Hematopoietic multipotent progenitor cell treated with erythropoietin and hydrocortisone succinate and interleukin-3 and kit ligand, for 4 days (in vitro differentiated cells): ENCODE results near the gene TMEM208.

Source experiments
- DNase-seq: peaks from one replicate; pipeline ENCODE4 v3.0.0-alpha.2; 2015

Gene TMEM208

DNA sequence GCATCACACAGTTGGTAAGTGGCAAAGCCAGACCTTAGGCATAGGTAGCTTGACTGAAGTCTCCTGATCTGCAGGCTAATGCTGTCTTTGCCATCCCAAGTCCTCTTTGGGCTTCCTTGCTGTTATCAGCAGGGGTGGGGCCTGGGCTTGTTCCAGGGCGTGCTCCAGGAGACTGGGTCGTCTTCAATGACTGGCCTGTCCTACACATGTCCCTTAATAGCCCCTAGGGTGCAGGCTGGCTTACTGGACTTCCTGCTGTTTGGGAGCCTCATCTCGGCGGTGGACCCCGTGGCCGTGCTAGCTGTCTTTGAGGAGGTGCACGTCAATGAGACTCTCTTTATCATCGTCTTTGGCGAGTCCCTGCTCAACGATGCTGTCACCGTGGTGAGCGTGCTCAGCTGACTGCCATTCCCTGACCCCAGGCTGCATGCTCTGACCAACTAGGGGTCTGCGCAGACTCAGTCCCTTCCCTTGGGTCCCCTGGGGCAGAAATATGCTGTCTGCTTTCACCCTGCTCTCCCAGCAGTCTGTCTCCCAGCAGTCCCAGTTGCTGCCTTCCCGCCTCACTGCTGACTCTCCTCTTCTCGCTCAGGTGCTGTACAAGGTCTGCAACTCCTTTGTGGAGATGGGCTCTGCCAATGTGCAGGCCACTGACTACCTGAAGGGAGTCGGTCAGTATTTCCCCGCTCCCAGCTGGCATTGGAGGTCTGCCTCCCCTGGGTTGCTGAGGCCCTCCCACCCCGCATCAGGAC is 28.0 kb downstream of the TMEM208 start:
- no peak for DNase-seq

DNA sequence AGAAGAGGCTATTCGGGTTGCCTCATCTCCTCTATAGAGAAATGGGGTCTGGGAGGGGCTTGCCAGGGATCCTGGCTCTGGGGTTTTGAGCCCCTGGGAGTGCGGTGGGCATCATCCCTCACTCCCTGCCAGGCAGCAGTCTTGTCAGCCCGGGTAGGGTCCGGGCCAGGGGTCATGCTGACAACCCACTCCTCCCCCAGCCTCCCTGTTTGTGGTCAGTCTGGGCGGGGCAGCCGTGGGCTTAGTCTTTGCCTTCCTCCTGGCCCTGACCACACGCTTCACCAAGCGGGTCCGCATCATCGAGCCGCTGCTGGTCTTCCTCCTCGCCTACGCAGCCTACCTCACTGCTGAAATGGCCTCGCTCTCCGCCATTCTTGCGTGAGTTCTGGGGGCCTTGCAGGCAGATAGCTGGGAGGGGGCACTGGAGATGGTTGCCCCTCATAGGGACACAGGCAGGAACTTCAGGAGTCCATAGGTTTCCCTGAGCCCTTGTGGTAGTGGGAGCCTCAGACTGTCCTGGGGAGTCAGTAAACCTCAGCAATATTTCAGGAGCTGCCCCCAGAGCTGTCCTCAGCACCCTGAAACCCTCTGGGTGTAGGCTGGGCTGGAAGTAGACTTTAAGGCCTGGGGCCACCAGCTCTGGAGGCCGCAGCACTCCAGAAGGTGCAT is 28.8 kb downstream of the TMEM208 start:
- DNase-seq: no peak

DNA sequence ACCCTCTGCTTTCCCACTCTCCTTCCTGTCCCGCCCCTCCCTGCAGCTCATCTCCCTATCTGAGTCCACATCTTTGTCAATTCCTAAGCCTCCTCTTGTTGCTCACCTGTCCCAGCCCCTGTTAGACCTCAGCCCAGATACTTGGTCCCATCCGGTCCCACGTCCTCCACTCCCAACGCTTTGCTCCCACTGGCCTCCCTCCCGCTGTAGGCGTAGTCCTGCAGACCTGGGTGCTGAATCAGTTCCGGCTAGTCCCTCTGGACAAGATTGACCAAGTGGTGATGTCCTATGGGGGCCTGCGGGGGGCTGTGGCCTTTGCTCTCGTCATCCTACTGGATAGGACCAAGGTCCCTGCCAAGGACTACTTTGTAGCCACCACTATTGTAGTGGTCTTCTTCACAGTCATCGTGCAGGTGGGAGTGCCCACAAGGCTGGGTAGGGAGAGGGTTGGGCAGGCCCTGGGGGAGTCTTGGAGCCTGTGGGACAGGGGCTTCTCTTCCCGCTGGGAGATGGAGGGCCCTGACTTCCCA is 29.8 kb downstream of the TMEM208 start:
- no peak for DNase-seq

DNA sequence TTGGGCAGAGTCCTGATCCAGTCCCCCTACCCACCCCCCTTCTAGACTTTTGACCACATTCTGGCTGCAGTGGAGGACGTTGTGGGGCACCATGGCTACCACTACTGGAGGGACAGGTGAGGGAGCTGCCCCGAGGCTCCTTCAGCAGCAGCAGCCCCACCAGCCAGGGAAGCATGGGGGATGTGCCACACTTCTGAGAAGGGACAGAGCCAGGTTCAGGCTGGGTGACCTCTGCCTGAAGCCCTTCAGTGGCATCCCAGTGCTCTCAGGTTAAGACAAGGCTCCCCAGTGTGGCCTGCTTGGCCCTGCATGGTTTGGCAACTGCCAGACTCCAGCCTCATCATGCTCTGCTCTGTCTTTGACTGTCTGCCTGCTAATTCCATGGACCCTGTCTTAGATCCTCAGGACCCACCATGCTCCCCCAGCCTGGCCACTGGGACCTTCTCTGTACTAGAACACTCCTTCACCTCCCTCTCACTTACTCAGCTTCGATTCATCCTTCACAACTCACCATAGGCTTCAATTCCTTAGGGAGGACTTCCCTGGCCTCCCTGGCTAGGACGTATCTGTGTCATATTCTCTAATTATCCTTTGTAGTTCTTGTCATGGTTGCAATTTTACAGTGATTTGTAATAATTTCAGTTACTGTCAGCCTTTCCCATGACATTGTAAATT is 30.7 kb downstream of the TMEM208 start:
- DNase-seq: no peak

DNA sequence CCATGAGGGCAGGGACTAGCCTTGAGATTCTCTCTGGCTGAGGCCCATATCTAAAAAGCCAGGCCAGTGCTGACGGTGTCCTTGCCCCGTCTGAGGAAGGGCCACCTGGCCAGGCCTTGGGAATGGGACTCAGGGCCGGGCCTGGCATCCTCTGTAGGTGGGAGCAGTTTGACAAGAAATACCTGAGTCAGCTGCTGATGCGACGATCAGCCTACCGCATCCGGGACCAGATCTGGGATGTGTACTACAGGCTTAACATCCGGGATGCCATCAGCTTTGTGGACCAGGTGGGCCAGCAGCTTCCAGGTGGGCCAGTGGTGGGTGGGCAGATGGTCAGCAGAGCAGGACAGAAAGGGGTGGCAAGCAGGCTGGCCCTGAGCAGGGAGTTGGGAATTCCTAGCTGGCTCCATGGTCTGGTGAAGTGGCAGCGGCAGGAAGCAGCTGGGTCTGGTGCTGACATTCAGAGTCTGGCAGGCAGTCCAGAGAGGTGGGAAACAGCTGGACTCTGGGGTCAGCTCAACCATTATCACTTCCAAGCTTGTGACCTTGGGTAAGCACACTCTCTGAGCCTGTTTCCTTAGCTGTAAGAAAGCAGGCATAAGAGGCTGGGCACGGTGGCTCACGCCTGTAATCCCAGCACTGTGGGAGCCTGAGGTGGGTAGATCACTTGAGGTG is 31.4 kb downstream of the TMEM208 start:
- no peak for DNase-seq

DNA sequence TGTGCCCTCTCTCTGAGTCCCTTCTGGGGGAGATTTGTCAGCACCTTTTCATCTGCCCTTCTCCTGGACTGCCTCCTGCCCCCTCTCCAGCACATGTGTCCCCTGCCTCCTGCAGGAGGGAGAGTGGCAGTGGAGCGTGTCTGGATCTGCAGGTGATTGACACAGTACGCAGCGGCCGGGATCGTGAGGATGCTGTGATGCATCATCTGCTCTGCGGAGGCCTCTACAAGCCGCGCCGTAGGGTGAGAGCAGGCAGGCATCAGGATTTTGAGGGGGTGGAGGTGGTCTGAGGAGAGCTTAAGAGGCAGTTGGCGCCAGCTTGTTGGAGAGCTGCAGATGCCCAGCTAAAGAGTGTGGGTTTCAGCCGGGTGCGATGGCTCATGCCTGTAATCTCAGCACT is 32.8 kb downstream of the TMEM208 start:
- DNase-seq: no peak

DNA sequence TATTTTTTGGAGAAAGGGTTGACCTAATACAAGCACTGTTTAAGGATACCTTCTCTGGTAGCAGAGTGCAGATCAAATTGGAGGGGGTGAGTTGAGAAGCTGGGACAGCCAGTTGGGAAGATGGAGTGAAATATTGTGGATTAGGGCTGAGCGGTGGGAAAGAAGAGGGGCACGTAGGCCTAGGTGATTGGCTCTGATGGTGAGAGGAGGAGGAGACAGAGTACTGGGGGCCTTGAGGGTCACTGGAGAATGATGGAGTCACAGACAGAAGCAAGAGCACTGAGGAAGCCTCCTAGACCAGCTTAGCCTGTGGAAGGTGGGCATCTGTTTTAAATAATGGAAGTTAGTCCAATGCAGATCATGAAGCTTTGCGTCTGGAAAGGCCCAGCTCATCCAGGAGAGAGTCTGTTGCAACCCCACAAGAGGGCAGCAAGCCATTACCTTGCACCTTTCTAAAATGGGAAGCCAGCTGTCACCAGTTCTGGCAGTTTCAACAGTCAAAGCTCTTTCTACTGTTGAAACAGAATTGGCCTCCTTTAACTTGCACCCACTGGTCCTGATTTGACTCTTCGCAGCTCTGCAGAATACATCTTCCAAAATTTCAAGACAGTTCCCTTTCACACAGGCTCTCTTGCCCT is 33.6 kb downstream of the TMEM208 start:
- peak; percentile 85 for DNase-seq

DNA sequence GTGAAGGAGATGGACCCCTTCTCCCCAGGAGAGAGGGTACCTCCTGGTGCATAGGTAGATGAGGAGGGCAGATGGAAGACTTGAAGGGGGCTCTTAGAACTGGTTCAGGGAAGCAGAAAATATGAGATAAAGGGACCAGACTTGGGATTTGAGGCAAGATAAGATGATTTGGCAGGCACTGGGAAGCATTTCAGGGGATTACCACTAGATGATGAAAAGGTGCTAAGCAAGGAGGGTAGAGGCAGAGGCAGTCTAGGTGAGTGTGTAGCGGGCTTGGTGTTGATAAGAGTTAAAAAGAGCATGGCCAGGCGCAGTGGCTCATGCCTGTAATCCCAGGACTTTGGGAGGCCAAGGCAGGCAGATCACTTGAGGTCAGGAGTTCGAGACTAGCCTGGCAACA is 36.3 kb downstream of the TMEM208 start:
- DNase-seq: no peak

DNA sequence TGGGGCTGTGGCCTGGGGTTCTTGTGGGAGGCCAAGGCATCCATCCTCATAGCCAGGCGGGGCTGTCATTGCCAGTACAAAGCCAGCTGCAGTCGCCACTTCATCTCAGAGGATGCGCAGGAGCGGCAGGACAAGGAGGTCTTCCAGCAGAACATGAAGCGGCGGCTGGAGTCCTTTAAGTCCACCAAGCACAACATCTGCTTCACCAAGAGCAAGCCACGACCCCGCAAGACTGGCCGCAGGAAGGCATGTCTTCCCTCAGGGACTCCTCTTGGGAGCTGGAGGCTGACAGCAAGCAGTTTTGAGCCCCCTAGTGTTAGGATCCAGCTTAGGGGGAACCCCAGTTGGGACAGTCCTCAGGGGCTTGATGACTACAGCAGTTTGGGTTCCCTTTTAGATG is 37.3 kb downstream of the TMEM208 start:
- peak; percentile 49 for DNase-seq

DNA sequence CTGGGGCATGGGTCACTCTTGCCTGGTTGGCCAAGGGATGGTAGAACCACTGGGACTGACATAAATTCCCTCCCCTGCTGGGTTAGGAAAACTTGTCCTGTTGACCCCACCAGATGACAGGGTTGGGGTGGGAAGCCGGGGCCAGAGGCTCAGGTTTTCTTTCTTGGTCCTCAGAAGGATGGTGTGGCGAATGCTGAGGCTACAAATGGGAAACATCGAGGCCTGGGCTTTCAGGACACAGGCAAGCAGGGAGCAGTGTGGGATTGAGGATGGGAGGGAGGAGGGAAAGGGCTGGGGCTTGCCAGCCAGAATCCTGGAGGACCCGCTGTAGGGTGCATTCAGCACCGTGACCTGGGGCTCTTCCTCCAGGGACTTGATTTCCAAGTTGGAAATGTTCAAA is 37.9 kb downstream of the TMEM208 start:
- no peak for DNase-seq

DNA sequence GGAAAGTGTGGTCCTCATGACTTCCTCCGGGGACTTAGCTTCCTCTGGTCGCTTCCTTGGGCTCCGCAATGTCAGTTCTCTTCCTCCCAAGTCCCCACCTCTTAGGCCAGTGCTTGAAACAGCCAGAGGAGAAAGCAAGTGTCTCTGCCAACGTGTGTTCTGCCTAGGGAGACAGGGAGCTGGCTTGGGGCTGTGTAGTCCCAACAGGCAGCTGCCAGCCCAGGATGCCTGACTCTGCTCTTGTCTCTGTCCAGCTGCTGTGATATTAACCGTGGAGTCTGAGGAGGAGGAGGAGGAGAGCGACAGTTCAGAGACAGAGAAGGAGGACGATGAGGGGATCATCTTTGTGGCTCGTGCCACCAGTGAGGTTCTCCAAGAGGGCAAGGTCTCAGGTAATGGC is 38.9 kb downstream of the TMEM208 start:
- no peak for DNase-seq

DNA sequence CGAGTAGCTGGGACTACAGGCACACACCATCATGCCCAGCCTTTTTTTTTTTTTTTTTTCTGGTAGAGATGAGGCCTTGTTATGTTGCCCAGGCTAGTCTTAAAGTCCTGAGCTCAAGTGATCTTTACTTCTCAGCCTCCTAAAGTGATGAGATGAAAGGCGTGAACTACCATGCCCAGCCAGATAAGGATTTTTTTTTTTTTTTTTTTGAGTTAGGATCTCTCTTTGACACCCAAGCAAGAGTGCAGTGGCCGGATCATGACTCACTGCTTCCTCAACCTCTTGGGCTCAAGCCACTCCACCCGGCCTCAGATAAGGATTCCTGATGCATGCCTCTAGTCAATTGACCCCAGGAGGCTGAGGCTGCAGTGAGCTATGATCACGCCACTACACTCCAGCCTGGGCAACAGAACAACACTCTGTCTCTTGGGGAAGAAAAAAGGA is 41.2 kb downstream of the TMEM208 start:
- DNase-seq: peak; percentile 98

DNA sequence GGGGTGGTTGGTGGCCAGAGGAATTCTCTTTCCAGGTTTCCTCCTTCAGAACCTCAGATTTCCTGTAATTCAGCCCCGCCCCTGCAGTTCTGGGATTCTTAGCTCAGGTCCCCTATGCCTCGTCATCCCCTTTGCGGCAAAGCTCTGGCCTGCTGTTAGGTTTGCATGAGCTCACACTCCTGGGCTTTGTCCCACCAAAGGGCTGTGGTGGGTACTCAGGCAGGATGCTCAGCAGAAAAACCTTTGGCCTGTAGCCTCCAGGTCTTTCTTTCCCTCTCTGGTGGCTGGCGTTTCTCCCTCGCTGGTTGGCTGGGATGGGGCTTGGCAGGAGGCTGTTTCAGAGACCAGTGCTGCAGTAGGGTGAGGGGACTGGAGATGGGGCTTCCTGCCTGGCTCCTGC is 42.8 kb downstream of the TMEM208 start:
- no peak for DNase-seq

DNA sequence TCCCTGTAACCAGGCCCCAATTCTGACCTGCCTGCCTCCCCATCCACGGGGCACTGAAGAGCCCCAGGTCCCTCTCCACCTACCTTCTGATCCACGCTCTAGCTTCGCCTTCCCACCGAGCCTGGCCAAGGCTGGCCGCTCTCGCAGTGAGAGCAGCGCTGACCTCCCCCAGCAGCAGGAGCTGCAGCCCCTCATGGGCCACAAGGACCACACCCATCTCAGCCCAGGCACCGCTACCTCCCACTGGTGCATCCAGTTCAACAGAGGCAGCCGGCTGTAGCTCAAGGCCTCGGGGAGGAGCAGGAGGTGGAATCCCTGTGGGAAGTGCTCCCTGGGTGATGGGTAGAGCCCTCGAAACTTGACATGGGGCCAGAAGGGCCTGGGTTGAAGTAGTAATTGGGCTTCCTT is 44.0 kb downstream of the TMEM208 start:
- DNase-seq: no peak

DNA sequence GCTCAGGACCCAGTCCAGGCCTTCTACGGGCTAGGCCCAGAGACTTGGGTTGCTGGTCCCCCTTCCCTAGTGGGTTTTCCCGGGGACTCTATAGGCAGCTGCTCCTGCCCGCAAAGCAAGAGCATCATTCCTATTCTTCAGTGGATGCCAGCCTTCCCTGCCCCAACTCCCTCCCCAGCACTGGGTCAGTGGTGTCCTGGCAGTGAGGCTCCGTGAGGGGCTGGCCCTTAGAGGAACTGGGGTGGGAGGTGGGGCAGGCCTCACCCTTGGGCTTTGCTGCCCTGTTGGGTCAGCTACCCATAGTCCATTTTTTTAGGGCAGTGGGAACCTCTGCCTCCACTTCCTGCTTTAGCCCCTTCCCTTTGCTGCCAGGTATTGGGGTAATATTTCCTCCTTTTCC is 44.5 kb downstream of the TMEM208 start:
- no peak for DNase-seq

DNA sequence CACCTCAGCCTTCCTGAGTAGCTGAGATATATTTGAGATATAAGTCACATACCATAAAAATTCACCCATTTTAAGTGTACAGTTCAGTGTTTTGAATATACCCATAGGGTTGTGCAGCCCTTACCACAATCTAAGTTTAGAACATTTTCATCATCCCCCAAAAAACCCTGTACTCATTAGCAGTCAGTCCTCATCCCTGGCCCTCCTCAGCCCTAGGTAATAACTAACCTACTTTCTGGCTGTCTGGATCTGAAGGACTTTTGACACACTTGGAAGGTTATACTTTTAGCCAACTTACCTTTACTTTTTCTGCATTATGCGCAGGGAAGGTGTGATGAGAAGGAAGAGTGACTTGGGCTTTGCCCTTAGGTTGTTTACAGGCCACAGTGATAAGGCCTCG is 48.4 kb downstream of the TMEM208 start:
- no peak for DNase-seq

DNA sequence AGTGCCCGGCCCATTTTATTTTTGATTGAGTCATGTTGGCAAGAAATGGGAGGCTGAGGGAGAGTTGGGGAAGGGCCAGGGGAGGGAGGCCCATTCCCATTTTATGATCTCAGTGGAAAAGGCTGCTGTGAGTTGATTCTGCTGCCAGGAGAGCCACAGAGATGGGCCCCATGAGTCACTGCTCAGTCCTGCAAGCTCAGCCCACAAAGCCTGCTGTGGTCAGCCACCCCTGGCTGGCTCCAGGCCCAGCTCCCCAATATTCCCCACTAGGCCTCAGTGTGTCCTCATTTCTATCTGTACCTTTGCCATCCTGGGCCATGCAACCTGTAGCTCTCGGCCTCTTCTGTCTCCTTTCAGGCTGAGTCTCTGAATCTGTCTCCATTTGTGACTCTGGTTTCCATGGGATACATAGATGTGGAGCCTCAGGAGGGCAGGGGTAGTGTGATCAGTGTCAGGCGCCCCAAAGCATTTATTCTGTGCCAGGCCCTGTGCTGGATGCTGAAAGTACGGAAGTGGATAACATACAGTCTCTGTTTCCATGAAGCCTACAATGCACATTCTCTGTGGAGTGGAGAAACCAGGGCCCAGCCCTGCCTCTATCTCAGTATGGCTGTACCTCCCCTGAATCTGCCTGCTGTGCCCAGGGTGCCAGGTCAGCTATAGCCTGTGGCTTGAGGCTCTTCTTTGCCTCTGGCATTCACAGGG is 50.5 kb downstream of the TMEM208 start:
- DNase-seq: peak; percentile 69

DNA sequence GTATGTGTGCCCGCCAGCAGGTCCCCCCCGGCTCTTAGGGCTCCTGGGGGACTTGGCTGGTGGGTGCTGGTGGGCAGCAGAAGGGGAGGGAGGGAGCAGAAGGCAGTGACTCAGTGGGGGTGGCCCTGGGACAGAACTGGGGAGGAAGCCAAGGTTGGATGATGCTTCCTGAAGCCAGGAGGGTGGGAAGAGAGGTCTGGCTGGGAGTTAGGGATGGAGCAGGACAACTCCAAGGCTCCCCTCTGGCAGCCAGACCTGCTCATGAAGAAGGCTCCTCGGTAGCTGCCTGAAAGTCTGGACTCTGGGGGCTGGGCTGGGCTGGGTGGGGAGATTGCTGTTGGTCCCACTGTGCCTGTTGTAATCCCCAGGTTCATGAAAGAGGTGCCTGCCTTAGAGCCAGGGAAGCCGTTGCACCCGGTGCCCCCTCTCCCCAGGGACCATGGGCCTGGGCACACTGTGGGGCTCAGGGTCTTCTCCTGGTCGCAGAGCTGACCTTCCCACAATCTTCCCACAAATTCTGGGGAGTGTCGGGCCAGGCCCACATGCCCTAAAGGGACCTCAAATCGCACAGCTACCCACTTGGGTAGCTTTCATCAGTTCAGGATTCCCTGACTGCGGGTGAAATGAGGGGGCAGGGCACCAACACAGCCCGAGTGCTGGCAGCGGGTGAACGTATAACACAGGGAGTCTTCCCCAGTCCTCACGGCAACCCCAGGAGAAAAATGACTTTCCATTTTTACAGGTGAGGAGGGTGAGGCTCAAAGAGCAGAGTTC is 51.3 kb downstream of the TMEM208 start:
- DNase-seq: no peak
